Left colon (tissue), 2 donors: ENCODE data around the gene ZNF423. TPM values are rescaled to one million over a fixed set of nuclear protein-coding genes. Genes with fewer than 3 reads are reported as not detected.

ENCODE experiments used
- ATAC-seq: fragments of 200-7000 bp; cut with Tn5 transposase; one replicate; pipeline ENCODE4 v1.9.1; 2020; ENCODE audit warnings: mild to moderate bottlenecking, moderate library complexity
- DNase-seq, 2 donors: peaks; one replicate each; pipeline ENCODE4 v3.0.0-alpha.2; 2020
- intact Hi-C, 2 donors: fragments of 100-400 bp; cut with DNase I in 1 of 2; cut with micrococcal nuclease in 1 of 2; formaldehyde crosslinking; loops; one replicate each; pipeline versions ENCODE4 v1.11.2 to v1.14.0; 2022; cut with DNase I, micrococcal nuclease
- total RNA-seq, 2 donors: library from RNA; stranded (reverse); fragmentation: NEBNext Ultra II Directional; extraction: Animal tissue kit (Norgen Biotek cat#: 25700); gene quantifications; one replicate each; pipeline ENCODE4 v1.2.1, GENCODE V29; 2021
- donor health status: DM: no; HTN: no; CAD: no.
- donor health status: DM: yes; HTN: yes; CAD: no.

The ZNF423 gene
- total RNA-seq, 2 donors from 2014 or later: 8.2 to 10.5 TPM

DNA sequence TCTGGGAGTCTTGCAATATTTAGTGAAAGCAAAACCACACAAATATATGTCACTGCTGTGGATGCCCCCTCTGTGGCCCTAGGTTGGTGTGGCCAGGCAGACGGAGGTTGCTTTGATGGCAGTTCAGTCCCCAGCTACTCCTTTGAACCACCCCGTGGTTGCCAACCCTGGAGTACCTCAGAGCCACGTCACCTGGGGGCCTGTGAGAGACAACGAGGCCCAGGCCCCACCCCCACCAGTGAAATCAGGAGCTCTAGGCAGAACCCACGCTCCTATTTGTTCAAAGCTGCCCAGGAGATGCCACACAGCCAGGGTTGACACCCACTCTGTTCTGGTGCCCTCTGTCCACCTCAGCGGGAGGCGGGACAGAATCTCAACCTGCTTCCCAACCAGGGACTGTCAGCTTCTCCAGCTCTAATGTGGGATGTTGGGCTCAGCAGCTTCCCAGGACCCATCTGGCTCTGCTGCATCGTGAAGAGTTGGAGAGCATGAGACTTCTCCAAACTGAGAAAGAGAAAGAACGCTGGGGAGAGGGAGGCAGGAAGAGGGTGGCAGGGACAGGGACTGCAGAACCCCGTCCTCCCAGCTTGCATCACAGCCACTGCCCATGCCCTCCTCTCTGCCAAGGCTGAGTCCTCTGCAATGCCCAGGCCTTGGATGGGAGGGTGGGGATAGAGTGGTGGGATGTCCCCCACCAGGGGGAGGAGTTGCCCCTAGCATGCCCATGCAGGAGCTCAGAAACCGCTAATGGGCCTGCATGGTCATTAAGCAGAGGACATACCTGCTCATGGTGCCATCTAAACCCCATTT, 400.5 kb downstream of the ZNF423 start:
- ATAC-seq: no peak
- peak in 1 of 2 donors; percentile 6 for DNase-seq

DNA sequence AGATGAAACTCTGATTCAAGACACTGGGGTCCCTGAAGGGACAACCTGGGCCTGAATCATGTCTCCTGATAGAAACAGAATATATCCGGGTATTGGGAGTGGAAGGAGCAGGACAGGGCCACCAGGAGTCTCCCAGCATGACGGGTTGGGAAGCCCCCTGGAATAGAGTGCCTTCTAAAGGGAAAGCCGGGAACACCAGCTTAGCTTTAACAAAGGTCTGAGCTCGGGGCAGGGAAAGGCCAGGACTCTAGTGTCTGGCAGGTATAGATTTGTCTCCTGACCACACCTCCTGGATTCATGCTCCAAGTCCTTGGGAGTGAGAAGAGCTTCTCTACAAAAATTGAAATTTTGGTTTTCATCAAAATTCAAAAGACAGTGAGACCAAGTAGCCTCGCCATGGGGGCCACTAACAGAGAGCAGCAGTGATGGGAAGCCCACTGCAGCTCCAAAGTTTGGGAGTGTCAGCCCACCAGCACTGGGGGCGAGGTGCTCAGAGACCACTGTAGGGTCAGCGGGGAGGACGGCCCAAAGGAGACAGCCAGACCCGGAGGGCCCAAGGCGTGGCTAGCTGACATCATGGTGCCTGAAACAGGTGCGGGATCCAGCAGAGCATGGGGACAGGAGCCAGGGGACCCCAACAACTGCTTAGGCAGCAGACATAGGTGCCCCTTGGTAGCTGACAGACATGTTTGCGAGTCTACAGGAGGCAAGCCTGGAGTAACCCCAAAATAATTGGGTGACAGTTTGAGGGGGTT, 401.3 kb downstream of the ZNF423 start:
- intact Hi-C loops: no loop called here
- DNase-seq (peak in 1 of 2 donors; percentile 15), ATAC-seq (no peak)

More for the DNA sequence above, 400.5 kb downstream of the ZNF423 start:
- intact Hi-C loops: no loop called here

GRCh38 chr16:49453983-49454382, 401.9 kb downstream of the ZNF423 start:
- no peak for ATAC-seq
- DNase-seq: peak in 1 of 2 donors; percentile 8
- intact Hi-C loops: no loop called here

DNA sequence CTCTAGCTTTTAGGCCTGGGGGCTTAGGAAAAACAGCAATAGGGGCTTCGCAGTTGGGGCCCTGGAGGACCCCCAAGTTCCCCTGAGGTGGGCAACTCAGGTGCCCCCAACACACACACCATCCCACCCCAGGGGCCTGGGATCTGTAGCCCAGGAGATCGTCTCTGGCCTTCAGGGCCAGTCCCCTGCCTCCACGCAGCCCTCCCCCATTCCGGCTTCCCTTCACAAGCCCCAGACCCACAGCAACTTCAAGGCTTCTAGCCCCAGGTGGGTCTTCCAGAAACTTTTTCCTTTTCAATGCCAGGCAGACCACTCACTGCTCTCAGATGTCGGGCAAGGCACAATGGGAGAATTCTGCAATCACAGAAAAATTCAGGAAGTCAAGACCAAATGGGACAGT, 402.9 kb downstream of the ZNF423 start:
- DNase-seq (peak in 1 of 2 donors; percentile 6), ATAC-seq (no peak)
- intact Hi-C loops: no loop called here

DNA sequence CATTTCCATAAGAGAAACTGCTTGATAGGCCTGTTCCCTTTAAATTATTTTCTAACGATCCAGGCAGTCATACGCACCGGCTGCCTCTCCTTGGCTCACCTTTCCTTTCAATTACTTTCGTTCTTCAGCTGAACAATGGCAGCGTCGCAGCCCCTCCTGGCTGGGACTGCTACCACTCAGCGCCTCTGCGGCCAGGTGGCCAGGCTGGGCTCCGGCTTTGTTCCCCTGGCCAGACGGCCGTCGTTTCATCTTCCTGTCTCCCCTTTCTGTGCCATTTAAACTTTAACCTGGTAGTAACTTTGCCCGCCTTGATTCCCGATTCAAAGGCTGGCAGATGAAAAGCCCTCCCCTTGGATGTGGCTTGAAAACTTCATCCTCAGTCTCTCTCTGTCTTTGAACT, 403.3 kb downstream of the ZNF423 start:
- ATAC-seq: no peak

DNA sequence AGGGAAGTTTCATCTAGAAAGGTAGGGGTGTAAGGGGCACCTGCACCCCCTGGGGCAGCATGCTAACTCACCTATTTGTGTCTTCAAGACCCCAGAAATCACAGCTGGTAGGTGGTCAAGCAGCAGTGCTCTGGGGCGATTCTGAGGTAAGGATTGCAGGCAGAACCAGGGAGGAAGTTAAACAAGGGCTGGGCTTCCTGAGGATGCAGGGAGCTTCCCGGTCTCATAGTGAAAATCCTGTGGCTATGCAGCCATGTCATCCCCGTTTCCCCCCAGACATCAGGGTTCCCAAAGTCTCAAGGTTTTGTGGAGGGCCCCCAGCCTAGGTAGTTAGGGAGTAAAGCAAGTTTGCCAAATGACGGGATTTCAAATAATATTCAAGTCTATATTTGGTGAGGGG, 403.8 kb downstream of the ZNF423 start:
- ATAC-seq: no peak
- DNase-seq: no peak
- intact Hi-C loops: no loop called here

More for the DNA sequence above, 403.3 kb downstream of the ZNF423 start:
- no peak for DNase-seq
- intact Hi-C loops: no loop called here

GRCh38 chr16:49446805-49447204, 409.1 kb downstream of the ZNF423 start:
- intact Hi-C loops: loop anchor here in 1 of 2 donors (10.0 kb wide), 1 partner anchor 58 kb away; no protein-coding TSS in a partner anchor
- no peak for ATAC-seq

DNA sequence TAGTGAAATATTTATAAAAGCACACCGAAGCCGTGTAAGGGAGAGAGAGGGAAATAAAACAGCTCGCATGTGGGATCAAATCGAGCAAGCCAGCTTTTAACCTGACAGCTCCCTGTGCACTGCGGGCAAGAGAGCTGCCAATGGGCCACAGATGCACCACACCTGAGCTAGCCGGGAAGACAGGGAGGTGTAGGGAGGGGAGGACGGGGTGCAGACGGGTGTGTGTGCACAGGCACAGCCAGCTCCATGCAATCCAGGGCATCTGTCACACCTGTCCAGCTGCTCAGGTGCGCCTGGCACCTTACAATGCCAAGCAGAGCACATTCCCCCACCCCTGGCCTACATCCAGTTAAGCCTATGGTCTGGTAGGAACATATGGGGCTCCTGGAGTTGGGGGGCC, 412.3 kb downstream of the ZNF423 start:
- intact Hi-C loops: loop anchor here in 1 of 2 donors (10.0 kb wide), 1 partner anchor 61 kb away; no protein-coding TSS in a partner anchor
- ATAC-seq (no peak), DNase-seq (no peak)

More at GRCh38 chr16:49446805-49447204, 409.1 kb downstream of the ZNF423 start:
- DNase-seq: no peak

GRCh38 chr16:49442805-49443204, 413.1 kb downstream of the ZNF423 start:
- no peak for DNase-seq
- no peak for ATAC-seq
- intact Hi-C loops: loop anchor here in 1 of 2 donors (10.0 kb wide), 1 partner anchor 62 kb away; no protein-coding TSS in a partner anchor

DNA sequence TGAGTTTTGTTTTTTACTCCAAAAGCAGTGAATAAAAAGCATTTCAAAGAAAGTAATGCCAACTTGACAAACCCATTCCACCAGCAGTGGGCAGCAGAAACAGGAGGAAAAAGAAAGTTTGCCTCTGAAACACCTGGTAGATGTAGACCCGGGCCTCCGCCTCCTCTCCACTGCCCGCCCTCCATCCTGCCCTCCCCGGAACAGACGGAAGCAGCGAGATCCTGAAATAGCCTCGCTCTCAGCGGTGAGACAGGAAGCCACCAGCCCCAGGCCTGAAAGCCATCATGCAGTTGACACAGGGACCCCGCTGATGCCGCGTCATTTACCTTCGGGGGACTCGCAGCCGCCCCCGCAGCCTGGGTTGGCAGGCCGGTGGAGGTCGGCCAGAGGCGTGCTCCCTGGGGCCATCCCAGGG, 414.5 kb downstream of the ZNF423 start:
- DNase-seq (peak; percentile 64), ATAC-seq (peak; percentile 50)
- intact Hi-C loops: loop anchor here in 1 of 2 donors (10.0 kb wide), 1 partner anchor 63 kb away; no protein-coding TSS in a partner anchor

DNA sequence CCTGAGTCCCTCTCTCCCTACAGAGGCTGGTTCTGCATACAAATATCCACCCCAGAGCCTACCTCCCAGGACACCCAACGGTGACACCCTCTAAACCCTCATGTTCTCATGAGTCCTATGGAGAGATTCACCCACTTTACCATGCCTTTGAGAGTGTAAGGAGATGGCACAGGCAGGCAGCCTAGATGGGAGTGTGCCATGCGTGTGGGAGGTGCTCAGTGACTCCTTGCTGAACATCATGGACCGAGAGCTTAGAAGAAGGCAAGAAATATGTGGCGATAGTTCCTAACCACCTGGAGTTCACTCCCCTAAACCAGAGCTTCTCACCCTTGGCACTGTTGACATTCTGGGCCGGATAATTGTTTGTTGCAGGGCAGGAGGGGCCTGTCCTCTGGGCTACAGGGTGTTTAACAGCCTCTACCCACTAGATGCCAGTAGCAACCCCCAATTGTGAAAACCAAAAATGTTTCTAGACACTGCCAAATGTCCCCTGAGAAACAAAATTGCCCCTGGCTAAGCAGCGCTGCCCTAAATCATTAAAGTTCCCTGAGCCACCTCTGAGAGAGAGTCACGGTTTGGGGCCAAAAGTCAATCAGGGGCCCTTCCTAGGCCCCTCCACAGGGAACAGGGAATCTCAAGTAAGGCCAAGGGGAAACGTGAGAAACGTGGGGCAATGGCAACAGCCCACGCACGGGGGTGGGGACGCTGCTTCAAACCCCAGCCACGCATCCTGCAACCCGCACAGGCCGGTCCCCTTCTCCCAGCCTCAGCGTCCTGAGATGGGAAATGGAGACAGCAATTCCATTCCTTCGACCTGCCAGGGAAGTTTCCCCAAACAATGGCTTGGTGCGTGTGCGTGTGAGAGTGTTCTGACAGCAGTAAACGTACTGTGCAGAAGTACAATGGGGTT, 415.5 kb downstream of the ZNF423 start:
- DNase-seq: no peak
- ATAC-seq: no peak
- intact Hi-C loops: loop anchor here in 1 of 2 donors (10.0 kb wide), 1 partner anchor 64 kb away; no protein-coding TSS in a partner anchor

DNA sequence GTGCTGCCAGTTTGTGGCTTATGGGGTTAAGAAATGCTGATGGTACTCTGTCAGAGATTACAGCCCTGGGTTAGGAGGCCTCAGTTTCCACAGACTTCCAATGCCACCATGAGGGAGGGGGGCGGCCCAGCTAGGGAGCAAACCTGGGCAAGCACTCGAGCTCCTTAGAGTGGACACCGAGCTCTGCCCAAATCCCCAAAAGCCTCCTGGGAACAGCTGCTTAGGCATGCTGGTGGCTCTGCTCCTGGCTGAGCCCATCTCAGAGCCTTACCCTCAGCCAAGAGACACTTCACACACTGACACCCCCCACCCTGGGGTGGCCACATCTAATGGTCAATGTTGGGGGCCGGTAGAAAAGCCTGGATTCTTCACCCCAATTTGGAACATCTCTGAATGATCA, 416.2 kb downstream of the ZNF423 start:
- DNase-seq: no peak
- intact Hi-C loops: loop anchor here in 1 of 2 donors (10.0 kb wide), 1 partner anchor 65 kb away; no protein-coding TSS in a partner anchor
- ATAC-seq: no peak

DNA sequence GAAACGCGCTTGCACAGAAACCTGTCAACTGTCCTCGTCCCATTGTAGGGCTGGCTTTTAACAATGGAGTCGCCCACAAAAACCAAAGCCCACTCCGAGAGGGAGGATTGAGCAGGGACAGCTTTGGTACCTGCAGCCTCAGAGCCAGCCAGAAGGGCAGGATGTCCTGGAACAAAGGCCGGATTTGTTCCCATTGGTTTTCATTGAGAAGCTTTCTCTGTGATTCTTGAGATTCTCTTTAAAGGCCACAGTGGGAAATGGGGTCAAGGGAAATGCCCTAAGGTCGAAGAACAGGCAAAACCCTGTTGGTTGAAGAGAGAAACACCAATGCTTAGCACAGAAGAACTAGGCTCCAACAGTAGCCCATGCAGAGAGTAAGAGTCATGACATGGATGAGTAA, 416.9 kb downstream of the ZNF423 start:
- no peak for ATAC-seq
- DNase-seq: no peak
- intact Hi-C loops: no loop called here

Other genes with a start within 250 kb of the ZNF423 start
- gene CNEP1R1, start 169.1 kb upstream of the ZNF423 start, total RNA-seq: 10 to 100 TPM; 17.8 to 19.2 TPM
- 10 to 100 TPM; 17.4 to 22.5 TPM for gene HEATR3, start 209.9 kb upstream of the ZNF423 start, total RNA-seq